ENCODE data around the gene TRIM26.

The TRIM26 gene

GRCh38 chr6:30204116-30204515 is 9.1 kb downstream of the TRIM26 start:
- H3K4me1 ChIP-seq = no peaks in the 10 kb centered on the region; the same call in 1 of the 2 replicates
- no peaks in the 10 kb centered on the region for H3K27me3 ChIP-seq
- H3K36me3 ChIP-seq = peaks cover 8% of the 10 kb centered on the region
- no peaks in the 10 kb centered on the region for H3K9me3 ChIP-seq
- DNase-seq = no peak
- TF ChIP-seq CTCF (IDR thresholded peaks at IDR 0.05; ENCODE audit: low read depth, low read length) = no peak
- H3K4me3 ChIP-seq (ENCODE audit: low read depth, low read length) = no peak overlapping the region

GRCh38 chr6:30202366-30202765 is 10.8 kb downstream of the TRIM26 start:
- Histone ChIP-seq H3K36me3 (peaks cover 20% of the 10 kb centered on the region), H3K4me1 (no peaks in the 10 kb centered on the region), H3K9me3 (no peaks in the 10 kb centered on the region), H3K4me3 (ENCODE audit: low read depth, low read length) (no peak overlapping the region), H3K27me3 (no peaks in the 10 kb centered on the region)
- TF ChIP-seq CTCF (IDR thresholded peaks at IDR 0.05; ENCODE audit: low read depth, low read length) = no peak
- no peak for DNase-seq

- DNase-seq = no peak
- H3K36me3 ChIP-seq = peaks cover 20% of the 10 kb centered on the region
- no peaks in the 10 kb centered on the region for H3K9me3 ChIP-seq
- no peaks in the 10 kb centered on the region for H3K4me1 ChIP-seq
- TF ChIP-seq CTCF (IDR thresholded peaks at IDR 0.05; ENCODE audit: low read depth, low read length) = no peak
- no peak overlapping the region for H3K4me3 ChIP-seq (ENCODE audit: low read depth, low read length)
- no peaks in the 10 kb centered on the region for H3K27me3 ChIP-seq
These were observed 12.5 kb downstream of the TRIM26 start for GRCh38 chr6:30200551-30201281.

- H3K4me3 ChIP-seq (ENCODE audit: low read depth, low read length) = no peak overlapping the region
- no peaks in the 10 kb centered on the region for H3K27me3 ChIP-seq
- no peaks in the 10 kb centered on the region for H3K4me1 ChIP-seq
- H3K36me3 ChIP-seq = peaks cover 28% of the 10 kb centered on the region
- TF ChIP-seq CTCF (IDR thresholded peaks at IDR 0.05; ENCODE audit: low read depth, low read length) = no peak
- DNase-seq = no peak
- H3K9me3 ChIP-seq = no peaks in the 10 kb centered on the region
These were observed 14.8 kb downstream of the TRIM26 start for GRCh38 chr6:30198166-30199084.

GRCh38 chr6:30196376-30196775 is 16.8 kb downstream of the TRIM26 start:
- Histone ChIP-seq H3K36me3 (peaks cover 28% of the 10 kb centered on the region), H3K9me3 (no peaks in the 10 kb centered on the region)
- no peak for DNase-seq

More at GRCh38 chr6:30196376-30196775, 16.8 kb downstream of the TRIM26 start:
- no peaks in the 10 kb centered on the region for H3K27me3 ChIP-seq
- no peak for TF ChIP-seq CTCF (IDR thresholded peaks at IDR 0.05; ENCODE audit: low read depth, low read length)
- no peaks in the 10 kb centered on the region for H3K4me1 ChIP-seq
- no peak overlapping the region for H3K4me3 ChIP-seq (ENCODE audit: low read depth, low read length)
